Epithelial cell of esophagus (primary cell): Measurements from ENCODE around the gene PRPF40A.
"Not testable (repeated sequence)": the region's sequence is repeated elsewhere in the genome, so short reads cannot be mapped to it uniquely, and the experiment has no call there.

Source experiments
- DNase-seq: peaks from one replicate; pipeline ENCODE4 v3.0.0; 2010; ENCODE audit warnings: low read depth
- H3K4me3 ChIP-seq: 2 replicates; pipeline ENCODE4 v1.5.1; 2011; ENCODE audit warnings: mild to moderate bottlenecking, low read length, control low read depth
- CTCF ChIP-seq: IDR thresholded peaks from 2 replicates; pipeline ENCODE4 v1.5.1; 2011; ENCODE audit warnings: low read depth, mild to moderate bottlenecking, low read length, control low read depth, inconsistent platforms; ENCODE audit not compliant: insufficient read depth; ENCODE audit errors: missing control alignments

The PRPF40A gene

DNA sequence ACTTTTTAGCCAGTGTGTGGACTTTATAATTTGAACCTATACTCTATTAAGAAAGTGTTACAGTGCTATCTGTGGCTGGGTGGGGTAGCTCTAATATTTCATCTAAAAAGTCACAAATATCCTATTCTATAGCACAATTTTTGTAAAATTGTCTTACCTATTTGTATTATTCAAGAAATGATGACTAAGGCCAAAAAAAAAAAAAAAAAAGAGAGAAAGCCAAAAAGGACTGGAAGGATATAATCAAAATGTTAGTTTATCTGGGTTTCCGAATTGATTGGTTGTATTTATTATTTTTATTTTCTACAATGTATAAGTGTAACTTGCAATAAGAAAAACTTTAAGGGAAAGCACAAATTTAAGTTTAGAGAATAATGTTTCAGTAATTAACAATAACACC is 6.7 kb upstream of the PRPF40A start:
- no peak for DNase-seq
- no peak for TF ChIP-seq CTCF
- no peak overlapping the region for H3K4me3 ChIP-seq

GRCh38 chr2:152722639-152723038 is 5.4 kb upstream of the PRPF40A start:
- DNase-seq, H3K4me3 ChIP-seq: not testable (repeated sequence)

GRCh38 chr2:152720794-152721193 is 3.5 kb upstream of the PRPF40A start:
- no peak for TF ChIP-seq CTCF
- no peak overlapping the region for H3K4me3 ChIP-seq
- DNase-seq = no peak

- TF ChIP-seq CTCF = no peak
- H3K4me3 ChIP-seq = peak overlapping the region; percentile 95
- DNase-seq = peak; percentile 87
Measured at GRCh38 chr2:152718909-152719645, 1.8 kb upstream of the PRPF40A start.

DNA sequence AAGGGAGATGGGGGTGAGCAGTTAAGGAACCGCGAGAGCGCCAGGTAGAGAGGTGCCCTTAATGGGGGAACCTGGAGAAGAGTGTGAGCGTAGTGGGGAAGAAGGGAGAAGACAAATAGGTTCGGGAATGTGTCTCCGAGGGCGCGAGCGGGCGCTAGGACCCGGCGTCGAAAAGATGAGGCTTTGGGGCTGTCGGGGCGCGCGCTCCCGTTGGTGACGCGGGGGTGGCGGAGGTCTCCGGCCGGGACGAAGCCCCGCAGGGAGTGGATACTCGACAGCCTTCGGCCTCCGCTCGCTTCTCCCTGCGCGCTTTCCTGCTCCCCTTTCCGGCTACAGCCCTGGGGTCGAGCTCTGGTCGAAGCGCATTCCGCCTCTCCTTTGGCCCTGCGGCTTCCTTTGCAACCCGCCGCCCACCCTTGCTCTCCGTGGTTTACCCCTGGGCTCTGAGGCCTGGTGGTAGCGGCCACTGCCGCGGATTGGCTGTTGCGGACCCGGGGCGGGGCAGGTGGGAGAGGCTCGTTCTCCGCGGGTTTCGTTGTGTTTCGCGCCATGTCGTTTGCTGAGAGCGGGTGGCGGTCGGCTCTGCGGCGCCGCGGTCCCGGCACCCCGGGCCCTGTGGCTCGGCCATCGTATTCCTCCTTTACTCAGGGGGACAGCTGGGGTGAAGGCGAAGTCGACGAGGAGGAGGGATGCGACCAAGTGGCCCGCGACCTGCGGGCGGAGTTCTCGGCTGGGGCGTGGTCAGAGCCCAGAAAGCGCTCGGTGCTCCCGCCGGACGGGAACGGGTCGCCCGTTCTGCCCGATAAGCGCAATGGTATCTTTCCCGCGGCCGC is 1.0 kb upstream of the PRPF40A start, which contains the start of gene ARL6IP6:
TSS of gene ARL6IP6 (plus strand) at position 545 of the 833 bp plus-strand sequence. CDS start at position 550, 5 bp downstream.
- DNase-seq = peak; percentile 95
- H3K4me3 ChIP-seq = peak within 1 kb of the TSS; percentile 95
- no peak for TF ChIP-seq CTCF

GRCh38 chr2:152716805-152717227 is 445 bp downstream of the PRPF40A start:
- peak; percentile 52 for DNase-seq
- H3K4me3 ChIP-seq = peak overlapping the region; percentile 95
- TF ChIP-seq CTCF = no peak

GRCh38 chr2:152715854-152716428 is 1.3 kb downstream of the PRPF40A start:
- TF ChIP-seq CTCF = peak; percentile 72
- DNase-seq = peak; percentile 68
- H3K4me3 ChIP-seq = peak overlapping the region; percentile 95
